HG03280 (cell line): ENCODE results near the gene NDE1.
"Not testable (repeated sequence)": the region's sequence is repeated elsewhere in the genome, so short reads cannot be mapped to it uniquely, and the experiment has no call there.

Experiments used
- ATAC-seq: cut with Tn5 transposase; IDR thresholded peaks from one replicate; pipeline ENCODE4 v1.9.1; 2021; ENCODE audit warnings: mild to moderate bottlenecking, moderate library complexity; ENCODE audit not compliant: unreplicated experiment

Gene NDE1

GRCh38 chr16:15650019-15650697 is at the start of gene NDE1:
TSS of gene NDE1 (plus strand) at chr16:15650245. CDS start at chr16:15664779, 14,534 bp downstream.
- ATAC-seq: peak; percentile 82

GRCh38 chr16:15601212-15601879 is 48.7 kb upstream of the NDE1 start:
- ATAC-seq: no peak

- ATAC-seq: no peak
These were observed 47.6 kb upstream of the NDE1 start for GRCh38 chr16:15602285-15603044.

- ATAC-seq: no peak
These were observed 45.3 kb upstream of the NDE1 start for GRCh38 chr16:15604460-15605440.

GRCh38 chr16:15605839-15606517 is 44.1 kb upstream of the NDE1 start:
- ATAC-seq: no peak

- no peak for ATAC-seq
These were observed 43.4 kb upstream of the NDE1 start for GRCh38 chr16:15606518-15607220.

GRCh38 chr16:15607221-15607699 is 42.8 kb upstream of the NDE1 start:
- not testable (repeated sequence) for ATAC-seq

GRCh38 chr16:15607700-15608396 is 42.2 kb upstream of the NDE1 start:
- ATAC-seq: no peak

- no peak for ATAC-seq
These were observed 41.4 kb upstream of the NDE1 start for GRCh38 chr16:15608398-15609285.

GRCh38 chr16:15609286-15609649 is 40.8 kb upstream of the NDE1 start:
- ATAC-seq: no peak

GRCh38 chr16:15610369-15610871 is 39.6 kb upstream of the NDE1 start:
- no peak for ATAC-seq

GRCh38 chr16:15611610-15612009 is 38.4 kb upstream of the NDE1 start:
- ATAC-seq: no peak

- ATAC-seq: no peak
These were observed 36.4 kb upstream of the NDE1 start for GRCh38 chr16:15613676-15614075.

- ATAC-seq: no peak
These were observed 34.0 kb upstream of the NDE1 start for GRCh38 chr16:15616012-15616411.

GRCh38 chr16:15616475-15617165 is 33.4 kb upstream of the NDE1 start:
- no peak for ATAC-seq

GRCh38 chr16:15617901-15618300 is 32.1 kb upstream of the NDE1 start:
- ATAC-seq: no peak

GRCh38 chr16:15618392-15618791 is 31.7 kb upstream of the NDE1 start:
- no peak for ATAC-seq
